Measurements from ENCODE around the gene TFPT. TPM values are rescaled to one million over a fixed set of nuclear protein-coding genes. Genes with fewer than 3 reads are reported as not detected.

TFPT gene
- total and polyA plus RNA-seq, 2 of the 4 experiments (the other 2 are of a cell fraction) = 7.9 to 17.1 TPM

DNA sequence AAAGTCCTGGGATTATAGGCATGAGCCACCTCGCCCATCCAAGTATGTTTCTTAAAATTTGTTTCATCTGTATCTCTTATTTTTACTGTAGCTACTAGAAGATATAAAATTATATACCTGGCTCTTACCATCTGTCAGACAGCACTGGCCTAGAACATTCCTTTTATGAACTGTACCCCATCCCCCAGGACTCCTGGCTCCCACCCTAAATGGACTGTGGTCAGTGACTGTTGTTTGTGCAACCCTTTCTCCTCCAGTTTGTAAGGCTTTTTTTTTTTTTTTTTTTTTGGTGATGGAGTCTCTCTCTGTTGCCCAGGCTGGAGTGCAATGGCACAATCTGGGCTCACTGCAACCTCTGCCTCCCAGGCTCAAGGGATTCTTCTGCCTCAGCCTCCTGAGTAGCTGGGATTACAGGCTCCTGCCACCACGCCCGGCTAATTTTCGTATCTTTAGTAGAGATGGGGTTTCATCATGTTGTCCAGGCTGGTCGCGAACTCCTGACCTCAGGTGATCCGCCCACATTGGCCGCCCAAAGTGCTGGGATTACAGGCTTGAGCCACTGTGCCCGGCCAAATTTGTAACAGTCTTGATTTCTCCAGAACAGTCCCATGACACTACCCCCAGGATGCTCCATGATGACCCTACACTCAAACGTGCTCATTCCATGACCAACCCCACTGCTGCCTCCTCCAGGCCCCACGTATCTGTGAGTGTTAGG, 10.3 kb downstream of the TFPT start (continued):
- TF ChIP-seq RCOR1 (IDR thresholded peaks at IDR 0.05; ENCODE audit: insufficient replicate concordance, low read length) = no peak

DNA sequence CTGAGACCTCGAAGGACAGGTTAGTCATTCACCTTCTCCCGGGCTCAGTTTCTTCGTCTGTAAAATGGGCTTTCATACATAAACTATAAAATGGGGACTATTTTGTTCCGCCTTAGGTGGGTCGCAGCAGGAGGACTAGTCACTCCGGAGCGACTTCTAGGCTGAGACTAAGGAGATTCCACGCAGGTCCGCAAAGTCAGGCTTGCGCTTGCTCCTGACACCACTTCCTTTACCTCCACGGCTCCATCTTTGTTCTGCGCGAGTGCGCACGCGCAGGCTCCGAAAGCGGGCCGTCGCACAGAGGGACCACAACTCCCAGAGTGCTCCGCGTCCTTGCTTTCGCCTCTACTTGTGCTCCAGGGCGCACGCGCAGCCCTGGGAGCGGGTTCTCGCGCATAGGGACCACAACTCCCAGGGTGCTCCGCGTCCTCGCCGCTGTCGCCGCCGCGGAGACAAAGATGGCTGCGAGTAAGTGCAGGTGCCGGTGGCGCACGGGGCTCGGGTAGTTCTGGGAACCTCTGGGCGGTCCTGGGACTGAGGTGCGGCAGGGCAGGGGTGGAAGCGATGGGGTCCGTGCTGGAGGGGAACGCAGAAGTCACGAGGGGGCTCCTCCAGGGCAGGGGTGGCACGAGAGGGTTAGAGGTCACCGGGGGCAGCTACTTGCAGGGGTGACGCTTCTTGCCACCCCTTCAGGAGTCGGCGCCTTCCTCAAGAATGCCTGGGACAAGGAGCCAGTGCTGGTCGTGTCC, 12.9 kb downstream of the TFPT start, which contains the start of gene NDUFA3:
NDUFA3 (plus strand) TSS at position 435 of the 749 bp plus-strand sequence; CDS start at position 459, 24 bp downstream.
- Histone ChIP-seq H3K4ac (ENCODE audit: low read depth, low read length) (peak within 1 kb of the TSS; percentile 75), H4K5ac (ENCODE audit: low read depth, low read length) (peak within 1 kb of the TSS; percentile 87), H3K23ac (ENCODE audit: low read depth, low read length) (peak within 1 kb of the TSS; percentile 62; the same call in 1 of the 2 replicates), H4K91ac (ENCODE audit: insufficient read depth, low read depth, low read length) (peak within 1 kb of the TSS; percentile 55), H3K18ac (ENCODE audit: low read depth, low read length) (0 out of 2 replicates have a peak within 1 kb of the TSS, but pooled peaks have one; percentile 8), H3K9ac (ENCODE audit: low read depth, low read length) (peak within 1 kb of the TSS; percentile 63), H4K8ac (ENCODE audit: low read depth in 2 of 2, low read length in 2 of 2) (peak within 1 kb of the TSS; percentile 94 to 98), H2AK9ac (replicated peaks; ENCODE audit: low read depth, low read length, poor library complexity) (peak within 1 kb of the TSS; percentile 96), H3K27ac (ENCODE audit: insufficient read depth, low read length) (peak within 1 kb of the TSS; percentile 53), H3K27me3 (ENCODE audit: control insufficient read depth, insufficient read depth, low read length) (no peaks in the 10 kb centered on the region), H3K9me1 (ENCODE audit: insufficient read depth, low read length) (no peaks in the 10 kb centered on the region), H3K4me1 (ENCODE audit: control insufficient read depth, insufficient read depth, low read length) (no peaks in the 10 kb centered on the region), H2BK20ac (ENCODE audit: low read depth, low read length) (no peak within 1 kb of the TSS), H3K9me3 (ENCODE audit: control insufficient read depth, insufficient read depth, low read length) (no peaks in the 10 kb centered on the region), H3K56ac (ENCODE audit: extremely low read depth, insufficient read depth, low read length) (peak within 1 kb of the TSS; percentile 60), H4K20me1 (ENCODE audit: insufficient read depth, low read length) (no peaks in the 10 kb centered on the region), H2BK5ac (ENCODE audit: low read depth, low read length, poor library complexity, severe bottlenecking) (peak within 1 kb of the TSS; percentile 44), H3K14ac (replicated peaks; ENCODE audit: low read depth, low read length) (peak within 1 kb of the TSS; percentile 58), H3K79me1 (ENCODE audit: low read depth in 1 of 2, low read length in 2 of 2) (peaks cover 4 to 21% of the 10 kb centered on the region in 2 experiments), H2BK15ac (ENCODE audit: low read depth, low read length) (no peak within 1 kb of the TSS), H2BK120ac (ENCODE audit: low read depth, low read length) (no peak within 1 kb of the TSS), H3K36me3 (ENCODE audit: control insufficient read depth, insufficient read depth, low read length) (peaks cover 17% of the 10 kb centered on the region), H2AK5ac (ENCODE audit: low read depth, low read length) (peak within 1 kb of the TSS; percentile 87), H2AFZ (replicated peaks; ENCODE audit: low read length, poor library complexity) (peak within 1 kb of the TSS; percentile 82), H3K4me3 (ENCODE audit: insufficient read depth, low read depth, low read length) (peak within 1 kb of the TSS; percentile 58), H3K4me2 (ENCODE audit: low read depth, low read length) (peak within 1 kb of the TSS; percentile 72)
- BruUV-seq (replicated peaks) = no TSS peak
- ATAC-seq (ENCODE audit: low read depth) (peak; percentile 100), DNase-seq (peak; percentile 98)
- 0% methylated on average over 15 of the region's 54 CpGs; no CpG with 5 or more reads in 1 of the 2 experiments for WGBS, 2 experiments (ENCODE audit: extremely low coverage in 2 of 2, insufficient read length in 1 of 2)
- dilution Hi-C loops (cut with HindIII; ENCODE audit: low sequenced_read_pairs, unreplicated experiment) (no loop called here), in situ Hi-C loops (cut with MboI; ENCODE audit: low sequenced_read_pairs) (loop anchor here (25.0 kb wide), 1 partner anchor 360 kb away; the partner anchor contains the start of genes CDC42EP5 and LENG9), intact Hi-C loops (cut with micrococcal nuclease) (loop anchor here (10.0 kb wide), 1 partner anchor 238 kb away; the partner anchor contains the start of gene MYADM)
- TF ChIP-seq MXI1 (IDR thresholded peaks at IDR 0.05; ENCODE audit: borderline replicate concordance, low read depth, low read length) (peak; percentile 77; the same call in 1 of the 2 replicates), RCOR1 (IDR thresholded peaks at IDR 0.05; ENCODE audit: insufficient replicate concordance, low read length) (peak; percentile 96), BHLHE40 (IDR thresholded peaks at IDR 0.05; ENCODE audit: low read depth, low read length) (no peak), MAZ (IDR thresholded peaks at IDR 0.05; ENCODE audit: borderline replicate concordance, low read depth, low read length) (peak; percentile 67; the same call in 1 of the 2 replicates)
- TF ChIP-seq, protein P1, sequence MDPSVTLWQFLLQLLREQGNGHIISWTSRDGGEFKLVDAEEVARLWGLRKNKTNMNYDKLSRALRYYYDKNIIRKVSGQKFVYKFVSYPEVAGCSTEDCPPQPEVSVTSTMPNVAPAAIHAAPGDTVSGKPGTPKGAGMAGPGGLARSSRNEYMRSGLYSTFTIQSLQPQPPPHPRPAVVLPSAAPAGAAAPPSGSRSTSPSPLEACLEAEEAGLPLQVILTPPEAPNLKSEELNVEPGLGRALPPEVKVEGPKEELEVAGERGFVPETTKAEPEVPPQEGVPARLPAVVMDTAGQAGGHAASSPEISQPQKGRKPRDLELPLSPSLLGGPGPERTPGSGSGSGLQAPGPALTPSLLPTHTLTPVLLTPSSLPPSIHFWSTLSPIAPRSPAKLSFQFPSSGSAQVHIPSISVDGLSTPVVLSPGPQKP (IDR thresholded peaks at IDR 0.05; ENCODE audit: borderline replicate concordance, low read depth, low read length) = no peak
- ChIA-PET CTCF (no interaction called here), POLR2A (ENCODE audit: unreplicated experiment) (no interaction called here)

Data from IMR-90 (cell line).